HG02763 (cell line): ENCODE data around the gene SAMSN1.
"Not testable (repeated sequence)": the region's sequence is repeated elsewhere in the genome, so short reads cannot be mapped to it uniquely, and the experiment has no call there.

Experiments
- ATAC-seq: cut with Tn5 transposase; IDR thresholded peaks from one replicate; pipeline ENCODE4 v1.9.1; 2021; ENCODE audit warnings: mild to moderate bottlenecking, moderate library complexity; ENCODE audit not compliant: unreplicated experiment

Gene SAMSN1

GRCh38 chr21:14531757-14532316 lies 14.3 kb downstream of the SAMSN1 start:
- ATAC-seq: no peak

GRCh38 chr21:14530592-14530991 lies 15.5 kb downstream of the SAMSN1 start:
- ATAC-seq: no peak

GRCh38 chr21:14528815-14529214 lies 17.3 kb downstream of the SAMSN1 start:
- no peak for ATAC-seq

GRCh38 chr21:14527696-14528652 lies 18.1 kb downstream of the SAMSN1 start:
- ATAC-seq: no peak

- no peak for ATAC-seq
Observed at GRCh38 chr21:14526836-14527695, 19.0 kb downstream of the SAMSN1 start.

- ATAC-seq: no peak
Observed at GRCh38 chr21:14526199-14526598, 19.9 kb downstream of the SAMSN1 start.

GRCh38 chr21:14523234-14523633 lies 22.9 kb downstream of the SAMSN1 start:
- peak; percentile 94 for ATAC-seq

GRCh38 chr21:14522736-14523135 lies 23.4 kb downstream of the SAMSN1 start:
- no peak for ATAC-seq

GRCh38 chr21:14520535-14520934 lies 25.6 kb downstream of the SAMSN1 start:
- no peak for ATAC-seq

GRCh38 chr21:14519000-14519399 lies 27.1 kb downstream of the SAMSN1 start:
- ATAC-seq: no peak

- ATAC-seq: no peak
Observed at GRCh38 chr21:14513804-14514203, 32.3 kb downstream of the SAMSN1 start.

- ATAC-seq: not testable (repeated sequence)
Observed at GRCh38 chr21:14506859-14507457, 39.2 kb downstream of the SAMSN1 start.

GRCh38 chr21:14500873-14501272 lies 45.2 kb downstream of the SAMSN1 start:
- no peak for ATAC-seq

- no peak for ATAC-seq
Observed at GRCh38 chr21:14499316-14499715, 46.8 kb downstream of the SAMSN1 start.

GRCh38 chr21:14497825-14498224 lies 48.3 kb downstream of the SAMSN1 start:
- no peak for ATAC-seq

- no peak for ATAC-seq
Observed at GRCh38 chr21:14495075-14495474, 51.0 kb downstream of the SAMSN1 start.

- not testable (repeated sequence) for ATAC-seq
Observed at GRCh38 chr21:14494181-14494580, 51.9 kb downstream of the SAMSN1 start.

GRCh38 chr21:14493731-14494130 lies 52.4 kb downstream of the SAMSN1 start:
- no peak for ATAC-seq

- no peak for ATAC-seq
Observed at GRCh38 chr21:14492931-14493330, 53.2 kb downstream of the SAMSN1 start.

- no peak for ATAC-seq
Observed at GRCh38 chr21:14491269-14491681, 54.8 kb downstream of the SAMSN1 start.

- ATAC-seq: no peak
Observed at GRCh38 chr21:14488672-14489204, 57.4 kb downstream of the SAMSN1 start.
